HG02885 (cell line): ENCODE measurements around the gene RAB6B.

ENCODE experiments used
- ATAC-seq: cut with Tn5 transposase; IDR thresholded peaks from one replicate; pipeline ENCODE4 v1.9.1; 2021; ENCODE audit warnings: mild to moderate bottlenecking; ENCODE audit not compliant: unreplicated experiment, poor library complexity

Gene RAB6B

GRCh38 chr3:133882986-133883586 lies 12.6 kb downstream of the RAB6B start:
- ATAC-seq: no peak

GRCh38 chr3:133881939-133882825 lies 13.5 kb downstream of the RAB6B start:
- ATAC-seq: no peak

DNA sequence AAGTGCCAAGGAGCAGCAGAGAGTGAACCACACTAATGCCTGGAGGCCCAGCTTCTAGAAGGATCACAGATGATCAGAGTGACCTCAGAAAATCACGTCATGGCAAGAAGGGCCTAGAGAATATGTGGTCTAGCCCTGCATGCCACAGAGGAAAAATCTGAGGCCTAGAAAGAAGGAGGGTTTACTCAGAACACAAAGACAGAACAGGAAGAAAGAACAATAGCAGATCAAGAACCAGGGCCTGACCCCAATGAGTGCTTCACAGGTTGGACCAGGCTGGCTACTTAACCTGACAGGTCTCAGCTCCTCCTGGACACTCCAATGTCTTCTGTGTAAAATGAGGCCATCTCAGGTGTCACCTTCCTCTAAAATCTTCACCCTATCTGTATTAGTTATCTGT lies 14.2 kb downstream of the RAB6B start:
- no peak for ATAC-seq

GRCh38 chr3:133880886-133881455 lies 14.7 kb downstream of the RAB6B start:
- ATAC-seq: no peak

GRCh38 chr3:133880287-133880686 lies 15.4 kb downstream of the RAB6B start:
- peak; percentile 78 for ATAC-seq

- no peak for ATAC-seq
Measured at GRCh38 chr3:133878518-133878917, 17.2 kb downstream of the RAB6B start.

- ATAC-seq: no peak
Measured at GRCh38 chr3:133877221-133877620, 18.5 kb downstream of the RAB6B start.

DNA sequence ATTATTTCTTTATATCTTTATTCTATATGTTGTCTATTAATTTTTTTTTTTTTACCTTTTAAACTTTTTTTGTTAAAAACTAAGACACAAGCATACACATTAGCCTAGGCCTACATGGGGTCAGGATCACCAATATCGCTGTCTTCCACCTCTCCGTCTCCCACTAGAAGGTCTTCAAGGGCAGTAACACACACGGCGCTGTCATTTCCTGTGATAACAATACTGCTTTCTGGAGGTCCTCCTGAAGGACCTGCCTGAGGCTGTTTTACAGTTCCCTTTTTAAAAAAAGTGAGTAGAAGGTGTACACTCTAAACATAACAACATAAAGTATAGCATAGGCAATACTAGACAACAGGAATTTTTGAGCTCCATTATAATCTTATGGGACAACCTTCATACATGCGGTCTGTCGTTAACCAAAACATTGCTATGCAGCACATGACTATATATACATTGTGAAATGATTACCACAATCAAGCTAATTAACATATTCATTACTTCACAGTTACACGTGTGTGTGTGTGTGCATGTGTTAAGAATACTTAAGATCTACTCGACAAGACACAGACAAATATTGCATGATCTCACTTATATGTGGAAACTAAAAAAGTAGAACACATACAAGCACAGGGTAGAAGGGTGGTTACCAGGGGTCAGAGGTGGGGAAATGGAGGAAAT lies 20.8 kb downstream of the RAB6B start:
- ATAC-seq: no peak

GRCh38 chr3:133874344-133874743 lies 21.3 kb downstream of the RAB6B start:
- peak; percentile 56 for ATAC-seq

- no peak for ATAC-seq
Measured at GRCh38 chr3:133872781-133873180, 22.9 kb downstream of the RAB6B start.

DNA sequence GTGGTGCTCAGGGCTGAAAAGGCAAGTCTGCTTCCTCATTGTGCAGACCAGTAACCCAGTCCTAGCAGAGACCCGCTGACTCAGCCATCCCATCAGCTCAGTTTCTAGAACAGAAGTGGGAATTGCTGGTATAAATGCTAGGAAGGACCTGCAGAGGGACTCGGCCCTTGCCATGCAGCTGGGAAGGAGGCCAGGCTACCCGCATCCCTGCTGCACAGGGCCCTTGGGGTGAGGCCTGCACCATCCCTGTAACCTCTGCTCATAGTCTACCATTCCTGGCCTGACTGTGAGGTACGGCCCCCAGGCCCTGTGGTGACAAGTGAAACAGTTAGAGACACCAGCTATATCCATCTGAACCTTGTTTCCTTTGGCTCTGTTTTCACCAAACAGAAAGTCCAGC lies 23.5 kb downstream of the RAB6B start:
- no peak for ATAC-seq

GRCh38 chr3:133871368-133872090 lies 24.2 kb downstream of the RAB6B start:
- no peak for ATAC-seq

- no peak for ATAC-seq
Measured at GRCh38 chr3:133870822-133871221, 24.9 kb downstream of the RAB6B start.

DNA sequence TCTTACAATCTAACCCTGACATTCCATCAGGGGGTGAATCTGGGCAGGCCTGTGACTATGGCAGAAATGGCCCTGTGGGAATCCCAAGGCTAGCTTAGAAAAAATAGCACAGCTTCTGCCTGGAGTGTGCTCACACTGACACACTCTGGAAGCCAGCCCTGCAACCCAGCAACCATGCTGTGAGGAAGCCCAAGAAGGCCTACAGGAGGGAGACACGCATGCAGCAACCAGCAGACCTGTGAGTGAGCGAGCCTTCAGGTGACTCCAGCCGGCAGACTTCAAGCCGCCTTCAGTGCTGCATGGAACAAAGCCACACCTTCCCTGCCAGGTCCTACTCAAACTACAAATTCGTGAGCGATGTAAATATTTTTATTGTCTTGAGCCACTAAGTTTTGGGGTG lies 26.1 kb downstream of the RAB6B start:
- ATAC-seq: no peak

DNA sequence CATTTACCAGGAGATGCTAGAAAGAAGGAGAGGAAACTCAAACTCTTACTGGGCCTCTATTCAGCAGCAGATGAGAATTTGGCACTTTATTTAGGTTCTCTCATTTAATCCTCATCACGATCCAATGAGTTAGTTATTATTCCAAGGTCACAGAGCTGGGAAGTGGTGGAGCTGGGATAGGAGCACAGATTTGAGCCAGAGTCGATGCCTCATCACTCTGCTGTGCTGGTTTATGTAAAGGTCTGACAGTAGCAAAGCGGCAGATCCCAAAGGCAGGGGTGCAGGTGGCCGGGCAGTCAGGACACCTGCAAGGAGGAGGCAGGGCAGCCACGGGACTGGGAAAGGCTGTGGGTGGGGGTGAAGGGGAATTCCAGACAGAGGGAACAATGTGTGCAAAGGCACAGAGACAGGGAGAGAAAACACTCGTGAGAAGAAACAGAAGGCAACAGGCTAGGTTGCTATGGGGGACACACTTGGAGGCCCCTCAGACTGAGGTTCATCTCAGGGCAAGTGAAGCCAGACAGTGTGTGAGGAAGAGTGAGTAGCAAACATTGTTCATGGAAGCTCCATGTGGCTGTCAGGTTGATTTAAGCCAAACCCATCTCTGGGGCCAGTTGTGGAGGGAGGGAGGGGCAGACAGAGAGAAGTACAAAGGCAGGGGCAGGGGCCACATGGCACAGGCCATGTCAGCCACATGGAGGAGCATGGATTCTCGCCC lies 26.8 kb downstream of the RAB6B start:
- no peak for ATAC-seq

- no peak for ATAC-seq
Measured at GRCh38 chr3:133868186-133868585, 27.5 kb downstream of the RAB6B start.

DNA sequence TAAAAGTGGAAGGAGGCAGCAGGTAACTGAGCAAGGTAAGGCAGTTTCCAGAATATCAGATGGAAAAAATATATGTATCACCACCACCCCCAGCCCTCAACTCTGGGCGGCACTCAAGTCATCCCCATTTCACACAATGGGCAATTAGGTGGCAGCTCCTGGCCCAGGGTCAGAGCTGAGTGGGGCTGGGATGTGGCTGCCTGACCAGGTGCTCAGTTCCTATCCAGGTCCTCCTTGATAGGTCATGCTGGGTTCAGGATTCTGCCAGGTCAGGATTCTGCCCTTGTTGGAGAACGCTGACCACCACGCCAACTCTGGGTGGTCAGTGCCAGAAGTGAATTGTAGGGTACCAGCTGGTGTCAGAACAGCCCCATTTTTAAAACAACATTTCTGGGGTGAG lies 29.5 kb downstream of the RAB6B start:
- ATAC-seq: no peak

DNA sequence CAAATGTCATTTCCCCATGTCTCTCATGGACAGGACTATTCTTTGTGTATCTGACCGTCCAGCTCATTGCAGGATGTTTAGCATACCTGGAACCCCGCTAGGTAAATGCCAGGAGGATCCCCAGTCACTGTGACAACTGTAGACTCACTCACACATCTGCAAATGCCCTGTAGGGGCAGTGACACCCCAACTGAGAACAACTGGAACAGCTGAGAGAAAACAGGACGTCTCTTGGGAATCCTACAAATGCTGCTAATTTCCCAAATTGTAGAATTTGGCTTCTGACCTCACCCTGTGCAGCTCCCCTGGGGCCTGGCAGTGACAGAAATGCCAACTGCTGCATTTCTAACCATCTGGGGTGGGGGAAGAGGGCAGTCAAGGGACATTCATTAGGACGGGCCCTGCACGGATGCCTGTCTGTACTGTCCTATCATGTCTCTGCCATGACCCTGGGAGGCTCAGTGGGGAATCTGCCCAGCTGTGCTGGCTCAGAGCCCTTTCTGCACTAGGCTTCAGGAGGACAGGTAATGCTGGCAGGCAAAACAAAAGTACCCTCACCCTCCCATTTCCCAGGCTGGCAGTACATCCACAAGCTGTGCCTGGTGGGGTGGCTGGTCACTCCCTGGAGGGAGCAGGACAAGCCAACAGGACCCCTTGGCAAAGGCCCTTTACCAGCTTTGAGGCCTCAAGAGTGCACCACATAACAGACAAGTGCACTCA lies 30.4 kb downstream of the RAB6B start:
- no peak for ATAC-seq

GRCh38 chr3:133864616-133865015 lies 31.1 kb downstream of the RAB6B start:
- ATAC-seq: no peak
